C4-2B (cell line): ENCODE data around the gene SLC9A7.

Experiments used
- H3K27ac ChIP-seq: fragments of 450-650 bp; 2 replicates; pipeline ENCODE4 v1.5.1; 2017
- ZFX ChIP-seq: fragments of 450-650 bp; IDR thresholded peaks from 2 replicates; pipeline ENCODE4 v1.6.1; 2017
- TF ChIP-seq, protein P1 (sequence below): fragments of 450-650 bp; conservative IDR thresholded peaks from 2 replicates; pipeline ENCODE4 v1.5.1; 2017; ENCODE audit warnings: mild to moderate bottlenecking

Gene SLC9A7

DNA sequence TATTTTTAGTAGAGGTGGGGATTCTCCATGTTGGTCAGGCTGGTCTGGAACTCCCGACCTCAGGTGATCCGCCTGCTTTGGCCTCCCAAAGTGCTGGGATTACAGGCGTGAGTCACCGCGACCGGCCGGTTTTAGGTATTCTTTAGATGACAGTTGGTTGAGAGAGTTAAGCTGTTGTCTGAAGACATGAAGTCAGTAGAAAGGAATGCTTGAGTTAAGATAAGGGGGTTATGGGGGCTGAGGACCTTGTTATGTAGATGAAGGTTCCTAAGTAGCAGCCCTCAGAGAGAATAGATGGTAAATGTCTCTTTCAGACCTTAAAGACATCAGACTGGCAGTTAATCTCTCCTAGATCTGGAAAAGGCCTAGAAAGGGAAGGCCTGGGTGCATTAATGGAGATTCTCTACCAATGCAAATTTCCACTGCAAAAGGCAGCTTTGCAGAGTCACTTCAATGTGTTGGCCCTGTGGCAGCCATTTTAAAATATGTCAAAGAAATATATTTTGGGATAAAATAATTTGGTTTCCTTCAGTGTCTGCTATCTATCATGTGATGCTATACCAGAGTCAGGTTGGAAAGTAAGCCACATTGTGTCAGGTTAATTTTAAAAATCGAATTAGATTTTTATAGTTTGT is 207.3 kb downstream of the SLC9A7 start:
- TF ChIP-seq ZFX, result no peak
- TF ChIP-seq, protein P1, sequence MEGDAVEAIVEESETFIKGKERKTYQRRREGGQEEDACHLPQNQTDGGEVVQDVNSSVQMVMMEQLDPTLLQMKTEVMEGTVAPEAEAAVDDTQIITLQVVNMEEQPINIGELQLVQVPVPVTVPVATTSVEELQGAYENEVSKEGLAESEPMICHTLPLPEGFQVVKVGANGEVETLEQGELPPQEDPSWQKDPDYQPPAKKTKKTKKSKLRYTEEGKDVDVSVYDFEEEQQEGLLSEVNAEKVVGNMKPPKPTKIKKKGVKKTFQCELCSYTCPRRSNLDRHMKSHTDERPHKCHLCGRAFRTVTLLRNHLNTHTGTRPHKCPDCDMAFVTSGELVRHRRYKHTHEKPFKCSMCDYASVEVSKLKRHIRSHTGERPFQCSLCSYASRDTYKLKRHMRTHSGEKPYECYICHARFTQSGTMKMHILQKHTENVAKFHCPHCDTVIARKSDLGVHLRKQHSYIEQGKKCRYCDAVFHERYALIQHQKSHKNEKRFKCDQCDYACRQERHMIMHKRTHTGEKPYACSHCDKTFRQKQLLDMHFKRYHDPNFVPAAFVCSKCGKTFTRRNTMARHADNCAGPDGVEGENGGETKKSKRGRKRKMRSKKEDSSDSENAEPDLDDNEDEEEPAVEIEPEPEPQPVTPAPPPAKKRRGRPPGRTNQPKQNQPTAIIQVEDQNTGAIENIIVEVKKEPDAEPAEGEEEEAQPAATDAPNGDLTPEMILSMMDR, result no peak
- H3K27ac ChIP-seq, result no peak overlapping the region

DNA sequence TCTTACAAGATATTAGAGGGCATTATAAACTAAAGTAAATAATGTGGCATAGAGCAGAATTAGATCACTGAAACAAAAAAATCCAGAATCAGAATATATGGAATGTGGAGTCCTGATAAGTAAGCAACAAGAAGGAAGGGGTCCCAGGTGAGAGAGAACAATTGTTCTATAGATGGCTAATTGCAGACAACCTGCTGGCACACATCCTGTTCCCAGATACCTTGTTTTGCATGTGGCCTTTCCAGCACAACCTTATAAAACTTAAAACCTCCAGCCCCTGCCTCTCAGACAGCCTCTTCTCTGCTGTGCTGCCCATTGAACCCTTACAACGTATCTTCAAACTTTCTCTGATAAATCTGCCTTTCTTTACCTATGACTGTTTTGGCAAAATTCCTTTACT is 209.0 kb downstream of the SLC9A7 start:
- no peak overlapping the region for H3K27ac ChIP-seq
- TF ChIP-seq ZFX, result no peak
- TF ChIP-seq, protein P1, result no peak
